ENCODE measurements around the gene NAA50.
A peak's percentile ranks its signal among the peaks of the same experiment; 100 is the strongest.

Gene NAA50

GRCh38 chr3:113741086-113741485, 5.0 kb downstream of the NAA50 start:
- Histone ChIP-seq H3K36me3 (replicated peaks; ENCODE audit: insufficient read depth, low read length) (no peaks in the 10 kb centered on the region), H3K4me2 (ENCODE audit: low read depth, low read length) (peak overlapping the region; percentile 1; the same call in 1 of the 2 replicates), H3K9me3 (replicated peaks; ENCODE audit: insufficient read depth, low read length) (no peaks in the 10 kb centered on the region), H3F3A (ENCODE audit: insufficient read depth, low read length) (peaks cover 43% of the 10 kb centered on the region), H3K4me1 (ENCODE audit: low read length) (peaks cover 34% of the 10 kb centered on the region), H3K9me2 (replicated peaks; ENCODE audit: insufficient read depth, low read length) (no peaks in the 10 kb centered on the region), H4K20me1 (ENCODE audit: insufficient read depth, low read length) (peaks cover 71% of the 10 kb centered on the region), H3K27ac (ENCODE audit: low read length) (no peak overlapping the region), H3K79me2 (ENCODE audit: low read length) (peaks cover 99% of the 10 kb centered on the region), H3K4me3 (ENCODE audit: low read length) (no peak overlapping the region), H2AFZ (ENCODE audit: low read length) (no peak overlapping the region), H3K27me3 (replicated peaks; ENCODE audit: insufficient read depth, low read length) (no peaks in the 10 kb centered on the region), H3K9ac (ENCODE audit: low read length) (no peak overlapping the region)
- TF ChIP-seq EZH2phosphoT487 (IDR thresholded peaks at IDR 0.05; ENCODE audit: low read length) (no peak), CTCF (IDR thresholded peaks at IDR 0.05; ENCODE audit: low read length) (no peak), EZH2 (optimal IDR thresholded peaks at IDR 0.05; ENCODE audit: low read depth, low read length) (no peak)
- DNase-seq: peak; percentile 14

DNA sequence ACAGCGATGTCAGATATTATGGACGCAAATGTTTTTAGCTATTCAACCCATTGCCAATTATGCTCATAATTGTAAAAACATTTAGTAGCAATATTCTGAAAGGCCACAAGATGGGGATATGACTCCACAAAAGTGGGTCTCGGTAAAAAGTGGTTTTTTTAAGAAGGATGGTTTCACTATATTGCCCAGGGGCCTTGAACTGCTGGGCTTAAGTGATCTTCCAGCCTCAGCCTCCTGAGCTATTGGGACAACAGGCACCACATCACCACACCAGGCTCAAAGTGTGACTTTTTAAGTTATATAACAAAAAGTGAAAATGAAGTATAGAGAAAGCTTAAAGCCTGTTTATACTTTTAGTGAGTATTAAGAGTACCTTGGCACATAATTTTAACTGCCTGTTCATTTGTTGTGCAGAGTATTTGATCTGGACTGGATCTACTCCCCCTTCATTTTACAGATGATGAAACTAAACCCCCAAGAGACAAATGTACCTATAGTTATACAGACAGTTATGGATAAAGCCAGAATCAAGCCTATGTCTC, 9.4 kb downstream of the NAA50 start:
- TF ChIP-seq EZH2phosphoT487 (IDR thresholded peaks at IDR 0.05; ENCODE audit: low read length) (no peak), EZH2 (optimal IDR thresholded peaks at IDR 0.05; ENCODE audit: low read depth, low read length) (no peak), CTCF (IDR thresholded peaks at IDR 0.05; ENCODE audit: low read length) (peak; percentile 62)
- Histone ChIP-seq H3F3A (ENCODE audit: insufficient read depth, low read length) (peaks cover 14% of the 10 kb centered on the region), H3K4me1 (ENCODE audit: low read length) (peaks cover 26% of the 10 kb centered on the region), H3K9ac (ENCODE audit: low read length) (no peak overlapping the region), H3K4me2 (ENCODE audit: low read depth, low read length) (peak overlapping the region; percentile 7; the same call in 1 of the 2 replicates), H3K27ac (ENCODE audit: low read length) (peak overlapping the region; percentile 22; the same call in 1 of the 2 replicates), H3K27me3 (replicated peaks; ENCODE audit: insufficient read depth, low read length) (no peaks in the 10 kb centered on the region), H3K36me3 (replicated peaks; ENCODE audit: insufficient read depth, low read length) (no peaks in the 10 kb centered on the region), H3K4me3 (ENCODE audit: low read length) (no peak overlapping the region), H2AFZ (ENCODE audit: low read length) (no peak overlapping the region), H3K9me2 (replicated peaks; ENCODE audit: insufficient read depth, low read length) (no peaks in the 10 kb centered on the region), H3K9me3 (replicated peaks; ENCODE audit: insufficient read depth, low read length) (no peaks in the 10 kb centered on the region), H3K79me2 (ENCODE audit: low read length) (peaks cover 100% of the 10 kb centered on the region), H4K20me1 (ENCODE audit: insufficient read depth, low read length) (peaks cover 85% of the 10 kb centered on the region)
- peak; percentile 82 for DNase-seq

DNA sequence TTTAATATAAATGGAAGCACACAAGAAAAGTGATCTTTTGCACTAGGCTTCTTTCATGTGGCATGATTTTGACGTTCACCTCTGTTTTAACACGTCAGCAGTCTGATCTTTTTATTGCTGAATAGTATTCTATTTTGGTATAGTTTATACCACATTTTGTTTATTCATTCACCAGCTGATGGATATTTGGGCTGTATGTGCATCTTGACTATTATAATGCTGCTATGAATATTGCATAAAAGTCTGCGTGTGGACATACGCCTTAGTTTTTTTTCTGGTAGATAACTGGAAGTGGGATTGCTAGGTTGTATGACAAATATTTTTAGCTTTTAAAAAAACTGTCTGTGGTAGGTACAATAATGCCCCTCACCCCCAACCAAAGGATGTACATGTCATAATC, 14.4 kb downstream of the NAA50 start:
- no peak overlapping the region for H3K27ac ChIP-seq (ENCODE audit: low read length)
- H3K9me3 ChIP-seq (replicated peaks; ENCODE audit: insufficient read depth, low read length): no peaks in the 10 kb centered on the region
- no peaks in the 10 kb centered on the region for H3K9me2 ChIP-seq (replicated peaks; ENCODE audit: insufficient read depth, low read length)
- no peak for TF ChIP-seq EZH2phosphoT487 (IDR thresholded peaks at IDR 0.05; ENCODE audit: low read length)
- TF ChIP-seq CTCF (IDR thresholded peaks at IDR 0.05; ENCODE audit: low read length): no peak
- TF ChIP-seq EZH2 (optimal IDR thresholded peaks at IDR 0.05; ENCODE audit: low read depth, low read length): no peak
- H3K4me3 ChIP-seq (ENCODE audit: low read length): no peak overlapping the region
- H3K36me3 ChIP-seq (replicated peaks; ENCODE audit: insufficient read depth, low read length): no peaks in the 10 kb centered on the region
- no peak overlapping the region for H3K4me2 ChIP-seq (ENCODE audit: low read depth, low read length)
- peaks cover 65% of the 10 kb centered on the region for H4K20me1 ChIP-seq (ENCODE audit: insufficient read depth, low read length)
- no peak overlapping the region for H2AFZ ChIP-seq (ENCODE audit: low read length)
- DNase-seq: no peak
- H3F3A ChIP-seq (ENCODE audit: insufficient read depth, low read length): 0 out of 2 replicates have a peak, but pooled peaks cover under 1% of the 10 kb centered on the region
- H3K79me2 ChIP-seq (ENCODE audit: low read length): peaks cover 100% of the 10 kb centered on the region
- no peak overlapping the region for H3K9ac ChIP-seq (ENCODE audit: low read length)
- no peaks in the 10 kb centered on the region for H3K4me1 ChIP-seq (ENCODE audit: low read length)
- no peaks in the 10 kb centered on the region for H3K27me3 ChIP-seq (replicated peaks; ENCODE audit: insufficient read depth, low read length)

Data from MM.1S (cell line).